Inflammatory macrophage treated with lipopolysaccharide for 4 hours (primary cell): ENCODE measurements around the gene ARHGAP9.
A peak's percentile ranks its signal among the peaks of the same experiment; 100 is the strongest.

ENCODE experiments used
- DNase-seq: peaks from one replicate; pipeline ENCODE4 v3.0.0-alpha.2; 2020

The ARHGAP9 gene

DNA sequence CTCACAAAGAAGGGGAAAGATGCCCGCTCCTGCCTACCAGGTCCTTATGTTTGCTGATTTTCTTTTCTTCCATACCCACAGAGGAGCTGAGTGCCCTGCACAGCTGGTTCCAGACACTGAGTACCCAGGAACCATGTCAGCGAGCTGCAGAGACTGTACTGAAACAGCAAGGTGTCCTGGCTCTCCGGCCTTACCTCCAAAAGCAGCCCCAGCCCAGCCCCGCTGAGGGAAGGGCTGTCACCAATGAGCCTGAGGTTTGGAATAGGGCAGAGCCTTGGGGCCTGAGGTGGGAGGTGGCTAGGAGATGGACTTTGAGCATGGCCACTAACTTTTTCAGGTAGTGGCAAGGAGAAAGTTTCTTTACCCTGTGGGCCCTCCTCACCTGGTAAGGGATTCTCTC lies 10.5 kb upstream of the ARHGAP9 start:
- no peak for DNase-seq

DNA sequence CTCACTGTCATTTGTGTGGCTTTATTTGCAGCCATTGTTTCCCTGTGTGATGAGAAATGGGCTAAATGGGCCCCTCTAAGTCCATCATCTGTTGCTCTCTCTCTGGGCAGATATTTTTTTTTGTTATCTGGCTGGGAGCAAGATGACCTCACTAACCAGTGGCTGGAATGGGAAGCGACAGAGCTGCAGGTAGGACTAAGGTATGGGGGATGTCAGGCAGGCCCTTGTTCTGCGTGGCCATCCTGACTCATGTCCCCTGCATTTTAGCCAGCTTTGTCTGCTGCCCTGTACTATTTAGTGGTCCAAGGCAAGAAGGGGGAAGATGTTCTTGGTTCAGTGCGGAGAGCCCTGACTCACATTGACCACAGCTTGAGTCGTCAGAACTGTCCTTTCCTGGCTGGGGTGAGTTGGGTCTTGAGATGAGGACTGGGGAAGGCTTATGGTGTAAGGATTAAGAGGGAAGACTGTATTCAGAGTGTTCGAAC lies 9.5 kb upstream of the ARHGAP9 start:
- DNase-seq, result peak; percentile 11

DNA sequence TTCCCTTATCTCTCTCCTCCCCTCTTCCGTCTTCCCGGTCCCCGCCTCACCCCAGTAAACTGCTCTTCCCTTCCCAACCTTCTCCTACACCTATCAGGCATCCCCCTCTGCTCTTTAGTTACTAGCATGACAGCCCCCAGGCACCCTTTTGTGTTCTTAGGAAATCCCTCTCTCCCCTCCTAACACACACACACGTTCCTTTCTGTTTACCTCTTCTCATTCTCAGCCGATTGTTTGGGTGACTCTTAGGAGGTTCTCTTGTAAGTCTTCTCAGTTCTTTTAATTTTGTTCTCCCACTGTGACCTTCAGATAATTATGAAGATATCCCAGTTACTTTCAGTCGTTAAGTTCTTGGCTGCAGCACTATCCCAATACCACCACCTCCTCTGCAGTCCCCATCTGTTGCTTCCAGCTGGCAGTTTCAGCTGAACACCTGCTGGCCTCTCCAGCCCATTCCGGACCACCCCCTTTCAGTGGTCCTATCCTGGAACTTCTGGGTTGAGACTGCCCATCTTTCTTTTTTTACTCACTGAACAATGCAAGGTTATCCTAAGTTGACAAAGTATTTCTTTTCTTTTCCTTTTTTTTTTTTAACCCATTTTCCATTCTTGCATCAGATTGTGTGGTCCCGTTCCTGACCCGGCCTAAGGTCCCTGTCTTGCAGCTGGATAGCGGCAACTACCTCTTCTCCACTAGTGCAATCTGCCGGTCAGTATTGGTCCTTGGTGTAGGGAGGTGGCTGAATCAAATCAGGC lies 8.9 kb upstream of the ARHGAP9 start:
- DNase-seq, result no peak

DNA sequence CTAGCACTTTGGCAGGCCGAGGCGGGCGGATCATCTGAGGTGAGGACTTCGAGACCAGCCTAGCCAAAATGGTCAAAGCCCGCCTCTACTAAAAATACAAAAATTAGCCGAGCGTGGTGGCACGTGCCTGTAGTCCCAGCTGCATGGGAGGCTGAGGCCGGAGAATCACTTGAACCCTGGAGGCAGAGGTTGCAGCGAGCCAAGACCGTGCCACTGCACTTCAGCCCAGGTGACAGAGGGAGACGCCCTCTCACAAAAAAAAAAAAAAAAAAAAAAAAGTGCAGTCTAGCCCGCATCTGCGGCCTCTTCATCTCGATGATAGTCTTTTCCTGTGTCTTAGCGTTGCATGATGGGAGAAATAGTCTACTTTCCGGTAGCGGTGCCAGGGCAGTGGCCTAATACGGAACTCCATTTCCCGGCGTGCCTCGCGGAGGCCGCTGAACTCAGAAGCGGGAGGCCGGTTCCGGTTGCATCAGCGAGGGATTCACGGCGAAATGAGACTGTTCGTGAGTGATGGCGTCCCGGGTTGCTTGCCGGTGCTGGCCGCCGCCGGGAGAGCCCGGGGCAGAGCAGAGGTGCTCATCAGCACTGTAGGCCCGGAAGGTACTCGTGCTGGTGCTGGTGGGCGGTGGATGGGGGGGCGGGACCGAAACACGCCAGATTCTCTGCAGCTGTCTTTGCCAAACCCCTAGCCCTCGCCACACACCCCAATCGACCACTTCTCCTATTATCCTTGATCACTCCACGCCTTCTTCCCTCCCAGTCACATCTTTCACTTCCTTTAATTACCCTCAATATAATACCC lies 8.1 kb upstream of the ARHGAP9 start, which contains the start of gene MARS1:
MARS1 (plus strand) TSS at position 472 of the 805 bp plus-strand sequence; CDS start at position 495, 23 bp downstream.
- peak; percentile 97 for DNase-seq

DNA sequence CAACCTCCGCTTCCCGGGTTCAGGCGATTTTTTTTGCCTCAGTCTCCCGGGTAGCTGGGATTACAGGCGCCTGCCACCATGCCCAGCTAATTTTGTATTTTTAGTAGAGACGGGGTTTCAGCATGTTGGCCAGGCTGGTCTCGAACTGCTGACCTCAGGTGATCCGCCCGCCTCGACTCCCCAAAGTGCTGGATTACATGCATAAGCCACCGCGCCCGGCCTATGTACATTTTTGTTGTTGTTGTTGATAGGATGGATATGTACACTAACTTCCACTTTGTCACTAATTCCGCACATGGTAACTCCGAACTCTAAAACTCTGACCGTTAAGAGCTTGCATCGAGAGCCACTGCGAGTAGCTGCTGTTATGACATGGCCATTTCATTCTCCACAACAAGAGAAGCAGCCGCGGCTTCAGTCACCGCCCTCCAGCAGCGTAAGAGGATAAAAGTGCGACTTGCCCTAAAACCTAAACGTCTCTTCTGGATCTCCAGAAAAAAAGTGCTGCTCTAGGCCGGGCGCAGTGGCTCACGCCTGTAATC lies 7.5 kb upstream of the ARHGAP9 start:
- no peak for DNase-seq

DNA sequence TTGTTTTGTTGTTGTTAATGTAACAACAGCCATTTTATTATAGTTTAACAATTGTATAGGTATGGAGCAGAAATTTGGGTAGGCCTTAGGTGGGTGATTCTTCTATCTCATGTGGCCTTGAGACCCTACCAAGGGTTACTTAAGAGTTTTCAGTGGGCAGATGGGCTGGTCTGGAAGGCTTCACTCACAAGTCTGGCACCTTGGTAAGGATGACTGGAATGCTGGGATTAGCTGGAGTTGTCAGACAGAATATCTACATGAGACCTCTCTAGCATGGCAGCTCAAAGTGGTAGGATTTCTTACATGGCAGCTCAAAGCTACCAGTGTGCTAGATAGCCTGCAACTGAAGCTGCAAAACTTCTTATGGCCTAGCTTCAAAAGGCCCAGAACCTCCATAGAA lies 6.0 kb upstream of the ARHGAP9 start:
- DNase-seq, result no peak

DNA sequence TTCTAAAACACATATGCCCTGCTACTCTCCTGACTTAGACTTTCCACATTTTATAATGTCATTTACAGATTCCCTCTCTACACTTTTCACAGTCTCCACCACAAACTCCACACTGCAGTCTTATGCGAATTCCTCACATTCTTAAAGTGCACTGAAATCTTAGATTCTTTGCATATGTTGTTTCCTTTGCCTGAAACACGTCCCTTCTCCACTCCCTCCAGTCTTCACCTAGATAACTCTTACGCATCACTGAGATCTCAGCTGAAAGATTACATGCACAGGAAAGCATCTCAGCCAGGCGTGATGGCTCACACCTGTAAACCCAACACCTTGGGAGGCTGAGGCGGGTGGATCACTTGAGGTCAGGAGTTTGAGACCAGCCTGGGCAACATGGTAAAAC lies 3.8 kb upstream of the ARHGAP9 start:
- DNase-seq, result no peak

DNA sequence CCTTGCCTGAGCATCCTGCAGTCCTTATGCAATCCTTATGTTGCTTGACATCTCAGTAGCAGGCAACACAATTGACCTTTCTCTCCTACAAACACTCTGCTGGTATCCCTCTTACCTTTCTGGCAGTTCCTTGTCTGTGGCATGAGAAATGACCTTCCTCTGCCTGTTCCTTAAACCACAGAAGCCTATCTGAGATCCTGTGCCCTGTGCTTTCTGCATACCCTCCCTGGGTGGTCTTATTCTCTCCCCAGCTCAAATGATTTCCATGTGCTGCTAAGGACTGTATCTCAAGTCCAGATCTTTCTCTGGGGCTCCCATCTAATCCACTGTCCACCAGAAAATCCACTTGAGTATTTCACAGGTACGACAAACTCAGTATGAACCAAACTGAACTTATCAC lies 2.0 kb upstream of the ARHGAP9 start:
- no peak for DNase-seq

DNA sequence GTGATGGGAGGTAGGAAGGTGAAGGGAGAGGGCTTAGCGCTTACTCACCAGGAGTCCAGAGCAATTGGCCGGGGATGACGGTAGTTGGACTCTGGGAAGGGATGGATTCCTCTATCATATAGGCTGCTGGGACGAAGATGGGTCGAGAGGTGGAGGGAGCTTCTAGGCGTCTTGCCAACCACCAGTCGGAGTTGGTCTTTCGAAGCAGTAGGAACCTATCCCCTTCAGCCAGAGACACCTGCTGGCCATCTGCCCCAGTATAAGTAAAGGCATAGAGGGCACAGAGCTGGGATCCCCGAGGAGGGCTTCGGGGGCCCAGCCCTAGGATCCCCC lies 657 bp downstream of the ARHGAP9 start:
- no peak for DNase-seq

DNA sequence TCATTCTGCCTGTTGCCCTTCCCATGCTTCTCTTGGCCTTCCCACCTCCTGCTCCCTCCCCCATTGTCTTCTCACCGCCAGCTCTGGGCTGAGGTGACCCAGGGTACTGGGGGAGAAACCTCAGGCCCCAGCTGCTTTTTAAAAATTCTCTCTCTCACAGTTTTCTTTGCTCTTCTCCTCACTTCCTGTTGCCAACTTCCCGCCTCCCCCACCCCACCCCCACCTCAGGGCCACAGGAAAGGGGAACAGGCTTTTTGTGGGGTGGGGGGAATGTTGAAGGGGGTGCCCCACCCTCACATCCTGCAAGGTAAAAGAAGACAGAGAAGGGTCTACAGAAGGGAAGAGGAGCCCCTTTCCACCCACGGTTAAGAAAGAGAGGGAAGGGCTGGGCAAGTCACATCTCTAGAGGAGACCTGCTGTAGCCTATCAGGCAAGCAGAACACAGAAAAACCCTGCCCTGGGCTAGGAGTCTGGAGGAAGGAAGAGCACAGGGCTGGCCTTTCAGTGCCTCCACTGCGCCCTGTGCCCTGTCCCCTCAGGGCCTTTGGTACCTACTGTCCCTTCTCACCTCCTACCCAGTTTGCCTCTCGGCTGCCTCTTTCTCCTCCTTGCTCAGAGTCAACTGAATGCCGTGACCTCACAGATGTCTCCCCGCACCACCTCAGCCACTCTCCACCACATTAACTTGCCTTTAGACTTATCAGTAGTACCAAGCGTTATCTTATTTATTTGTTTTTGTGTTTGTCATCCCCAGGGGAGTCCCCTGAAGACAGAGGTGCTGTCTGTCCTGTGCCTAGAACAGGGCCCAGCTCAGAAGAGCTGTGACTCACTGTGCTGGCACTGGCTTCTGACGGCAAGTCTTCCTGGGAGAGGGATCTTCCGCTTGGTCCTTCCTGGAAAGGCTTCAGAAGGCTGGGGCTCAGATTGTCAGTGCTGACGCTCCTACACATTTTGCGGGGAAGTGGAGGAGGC lies 1.7 kb downstream of the ARHGAP9 start:
- DNase-seq, result peak; percentile 67

DNA sequence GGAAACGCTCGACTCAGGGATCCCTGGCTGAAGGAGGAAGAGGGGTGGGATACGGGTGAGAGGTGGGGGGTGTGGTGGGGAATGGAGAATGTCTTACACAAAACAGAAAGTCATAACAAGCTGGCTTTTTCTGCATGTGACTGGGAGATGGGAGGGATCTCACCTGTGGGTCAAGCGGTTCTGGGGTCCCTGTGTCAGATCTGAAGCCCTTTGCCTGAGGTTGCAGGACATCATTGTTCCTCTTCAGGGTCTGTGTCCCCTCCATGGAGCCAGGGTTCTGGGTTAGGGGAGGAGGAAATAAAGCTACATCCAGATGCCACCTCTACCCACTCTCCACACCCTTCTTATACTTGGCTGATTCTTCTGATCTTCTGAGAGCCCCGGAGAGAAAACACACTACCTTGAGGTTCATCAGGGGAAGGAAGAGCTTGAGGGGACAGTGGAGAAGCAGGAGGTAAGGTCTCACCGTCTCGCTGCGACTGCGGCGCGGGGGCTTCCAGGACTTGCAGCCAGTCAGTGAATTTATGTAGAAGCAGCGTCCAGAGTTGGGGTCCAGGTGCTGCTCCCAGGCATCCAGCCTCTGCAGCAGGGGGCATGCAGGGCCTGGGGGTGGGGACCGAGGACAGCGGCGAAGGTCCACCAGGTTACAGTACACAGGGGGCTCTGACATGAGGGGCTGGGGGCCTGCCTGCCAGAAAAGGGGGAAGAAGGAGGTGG lies 2.5 kb downstream of the ARHGAP9 start:
- no peak for DNase-seq

DNA sequence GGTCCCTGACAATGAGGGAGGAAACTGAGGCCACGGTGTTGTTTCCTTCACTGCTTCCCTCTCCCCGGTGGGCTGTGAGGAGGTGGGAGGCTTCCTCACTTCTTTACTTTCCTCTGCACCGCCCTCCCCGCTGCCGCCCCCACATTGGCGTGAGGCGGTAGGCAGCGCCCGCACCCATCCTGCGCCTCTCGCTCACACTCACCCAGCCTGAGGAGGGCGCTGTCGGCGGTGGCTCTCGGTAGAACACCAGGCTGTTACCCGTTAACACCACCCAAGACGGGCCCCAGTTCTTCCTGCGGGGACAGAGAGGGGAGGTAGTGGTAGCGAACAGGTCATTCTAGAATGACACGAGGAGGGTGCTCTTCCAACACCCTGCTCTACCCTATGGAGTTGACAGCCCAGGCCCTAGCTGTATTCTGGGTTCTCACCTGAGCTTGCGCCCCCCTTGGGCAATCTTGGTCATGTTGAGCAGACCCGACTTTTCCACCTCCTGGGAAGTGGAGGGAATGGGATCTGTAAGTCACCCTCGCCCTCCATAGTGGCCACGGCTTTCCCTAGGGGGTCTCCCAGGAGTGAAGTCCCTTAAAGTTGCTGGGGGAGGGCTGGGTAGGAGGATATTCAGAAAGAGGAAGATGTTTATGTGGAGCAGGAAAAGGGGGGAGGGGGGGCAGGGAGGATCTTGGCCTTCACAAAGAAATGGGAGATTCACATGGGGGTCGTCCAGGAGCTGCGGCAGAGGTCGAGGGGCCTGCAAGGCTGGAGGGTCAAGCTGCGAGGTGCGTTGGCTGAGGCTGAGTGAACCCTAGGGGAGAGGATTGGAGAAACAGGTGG lies 3.3 kb downstream of the ARHGAP9 start:
- DNase-seq, result peak; percentile 41

DNA sequence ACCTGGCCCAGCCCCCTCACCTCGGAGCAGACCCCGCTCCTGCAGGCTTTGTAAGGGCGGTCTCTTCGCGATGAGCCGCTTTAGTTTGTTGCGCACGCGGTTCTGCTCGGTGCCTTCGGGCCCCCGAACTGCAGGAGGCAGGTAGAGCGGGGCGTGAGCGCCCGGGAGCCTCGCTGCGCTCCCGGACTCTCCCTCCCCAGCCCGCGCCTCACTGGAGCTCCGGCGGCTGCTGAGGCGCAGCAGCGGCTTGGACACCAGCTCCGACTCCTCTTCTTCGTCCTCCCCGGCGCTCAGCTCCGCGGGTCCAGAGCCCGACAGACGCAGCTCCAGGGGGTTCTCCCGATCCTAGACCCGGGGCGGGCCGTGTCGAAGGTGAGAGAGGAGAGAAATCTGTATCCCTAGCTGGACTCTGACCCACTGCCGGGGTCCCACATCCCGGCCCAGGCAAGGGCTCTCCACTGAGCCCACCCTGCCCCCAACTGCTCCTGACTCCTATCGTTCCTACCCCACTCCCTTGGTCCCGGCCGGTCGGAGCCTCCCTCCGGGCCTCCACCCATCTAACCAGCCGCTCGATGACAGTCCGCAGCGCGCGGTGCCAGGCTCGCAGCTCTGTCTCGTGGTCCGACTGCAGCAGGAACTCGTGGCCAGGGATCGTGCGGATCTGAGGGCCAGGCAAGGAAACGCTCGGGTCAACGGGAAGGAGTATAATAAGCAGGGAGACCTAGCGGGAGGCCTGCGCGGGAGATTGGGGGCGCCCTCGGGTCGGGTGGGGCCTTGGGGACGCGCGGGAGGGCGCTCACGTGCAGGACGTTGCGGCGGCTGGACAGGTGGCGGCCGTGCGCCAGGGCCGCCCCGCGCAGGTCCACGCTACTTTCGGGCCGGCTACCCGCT lies 4.2 kb downstream of the ARHGAP9 start:
- DNase-seq, result no peak

DNA sequence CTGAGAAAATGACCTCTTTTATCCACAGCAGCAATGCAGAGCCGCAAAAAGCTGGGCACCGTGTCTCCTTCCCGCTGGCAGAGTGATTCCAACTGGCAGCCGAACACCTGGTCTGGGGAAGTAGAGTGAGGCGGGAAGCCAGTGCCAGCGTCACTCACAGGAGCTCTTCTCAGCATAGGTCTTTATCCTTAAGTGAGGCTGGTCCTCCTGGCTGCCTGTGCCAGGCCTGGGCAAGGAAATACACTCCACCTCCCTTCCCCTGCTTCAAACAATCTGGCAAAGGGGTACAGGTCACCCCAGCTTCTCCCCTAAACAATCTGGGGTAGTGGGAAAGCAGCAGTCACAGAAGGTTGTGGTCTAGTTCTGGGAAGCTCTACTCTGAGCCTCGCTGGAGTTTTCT lies 4.8 kb downstream of the ARHGAP9 start:
- DNase-seq, result no peak

DNA sequence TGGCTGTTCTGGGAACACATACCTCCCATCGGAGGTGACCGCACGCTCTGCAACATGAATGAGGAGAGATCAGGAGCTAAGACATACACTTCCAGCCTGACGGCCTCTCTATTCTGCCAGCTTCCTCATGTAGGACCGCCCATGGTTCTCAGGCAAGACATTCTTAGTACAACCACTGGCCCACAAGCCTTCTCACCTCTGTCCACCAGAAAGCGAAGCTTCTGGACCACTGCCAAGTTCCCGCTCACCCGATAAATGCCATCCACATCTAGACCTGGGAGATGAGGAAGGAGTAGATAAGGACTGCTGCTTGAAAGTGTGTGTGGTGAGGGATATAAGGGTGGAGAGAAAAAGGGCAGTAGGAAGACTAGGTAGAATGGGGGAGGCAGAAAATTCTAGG lies 5.2 kb downstream of the ARHGAP9 start:
- no peak for DNase-seq

DNA sequence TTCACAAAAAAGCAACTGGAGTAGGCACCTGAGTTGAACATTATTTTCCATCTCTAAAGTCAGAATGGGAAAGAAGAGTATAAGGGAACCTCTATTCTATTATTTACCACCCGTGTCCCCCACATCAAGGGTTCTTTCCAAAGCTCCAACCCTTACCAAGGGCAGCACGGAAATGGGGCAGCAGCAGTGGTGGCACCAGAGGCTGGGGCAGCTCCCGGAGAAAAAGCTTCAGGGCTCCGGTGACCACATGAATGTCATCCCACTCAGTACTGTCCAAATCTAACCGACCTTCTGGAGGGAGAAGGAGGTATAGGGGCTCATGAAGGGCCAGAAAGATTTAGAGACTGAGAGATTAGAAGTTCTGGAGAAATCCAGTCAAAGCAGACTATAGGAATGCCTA lies 5.8 kb downstream of the ARHGAP9 start:
- DNase-seq, result no peak

DNA sequence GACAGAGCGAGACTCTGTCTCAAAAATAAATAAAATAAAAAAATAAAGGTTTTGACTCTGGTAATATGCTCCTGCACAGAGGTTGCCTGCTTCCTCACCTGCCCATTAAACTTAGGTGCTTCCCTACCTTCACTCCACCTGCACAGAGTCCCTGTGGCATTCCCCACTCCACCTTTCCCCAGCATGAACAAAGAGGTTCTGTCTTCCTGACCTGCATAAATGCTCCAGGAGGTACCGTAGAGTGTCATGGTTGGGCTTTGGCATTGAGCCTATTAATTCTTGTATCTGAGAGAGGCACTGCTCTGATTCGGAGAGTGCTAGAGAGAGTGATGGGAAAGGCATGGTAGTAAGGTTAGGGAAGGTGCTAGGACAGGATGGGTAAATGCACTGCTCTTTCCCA lies 6.3 kb downstream of the ARHGAP9 start:
- no peak for DNase-seq

DNA sequence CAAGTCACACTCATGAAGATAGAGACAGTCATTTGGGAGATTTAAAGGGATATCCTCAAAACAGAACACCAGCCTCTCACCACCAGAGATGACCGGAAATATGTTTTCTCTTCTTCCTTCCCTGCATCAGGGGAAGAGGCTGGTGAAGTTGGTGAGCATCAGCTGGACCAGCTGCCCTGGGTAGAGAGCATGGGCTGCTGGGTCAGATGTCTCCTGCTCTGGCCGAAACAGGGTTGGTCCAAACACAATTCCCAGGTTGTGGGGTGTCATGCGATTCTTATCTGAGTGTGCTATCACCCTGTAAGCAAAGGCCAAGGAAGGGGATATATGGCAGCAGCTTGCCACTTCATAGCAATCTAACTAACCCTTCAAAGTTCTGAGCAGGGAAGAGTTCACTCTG lies 7.3 kb downstream of the ARHGAP9 start:
- DNase-seq, result no peak

DNA sequence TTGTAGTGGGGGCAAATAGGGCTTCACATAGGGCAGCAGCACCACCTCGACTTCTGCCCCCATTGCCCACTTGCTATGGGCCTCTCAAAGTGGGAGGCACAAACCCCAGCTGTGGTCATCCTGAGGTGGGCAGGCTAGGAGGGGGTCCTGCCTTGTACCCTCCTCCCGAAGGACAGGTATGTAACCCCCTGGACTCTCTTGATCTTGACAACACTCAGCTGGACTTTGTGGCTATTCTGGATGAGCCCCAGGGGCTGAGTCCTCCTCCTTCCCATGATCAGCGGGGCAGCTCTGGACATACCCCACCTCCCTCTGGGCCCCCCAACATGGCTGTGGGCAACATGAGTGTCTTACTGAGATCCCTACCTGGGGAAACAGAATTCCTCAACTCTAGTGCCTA lies 8.0 kb downstream of the ARHGAP9 start:
- no peak for DNase-seq
